ENCODE results near the gene KLF7.

GRCh38 chr2:207150284-207150683 lies 15.5 kb downstream of the KLF7 start:
- TF ChIP-seq, protein P1, sequence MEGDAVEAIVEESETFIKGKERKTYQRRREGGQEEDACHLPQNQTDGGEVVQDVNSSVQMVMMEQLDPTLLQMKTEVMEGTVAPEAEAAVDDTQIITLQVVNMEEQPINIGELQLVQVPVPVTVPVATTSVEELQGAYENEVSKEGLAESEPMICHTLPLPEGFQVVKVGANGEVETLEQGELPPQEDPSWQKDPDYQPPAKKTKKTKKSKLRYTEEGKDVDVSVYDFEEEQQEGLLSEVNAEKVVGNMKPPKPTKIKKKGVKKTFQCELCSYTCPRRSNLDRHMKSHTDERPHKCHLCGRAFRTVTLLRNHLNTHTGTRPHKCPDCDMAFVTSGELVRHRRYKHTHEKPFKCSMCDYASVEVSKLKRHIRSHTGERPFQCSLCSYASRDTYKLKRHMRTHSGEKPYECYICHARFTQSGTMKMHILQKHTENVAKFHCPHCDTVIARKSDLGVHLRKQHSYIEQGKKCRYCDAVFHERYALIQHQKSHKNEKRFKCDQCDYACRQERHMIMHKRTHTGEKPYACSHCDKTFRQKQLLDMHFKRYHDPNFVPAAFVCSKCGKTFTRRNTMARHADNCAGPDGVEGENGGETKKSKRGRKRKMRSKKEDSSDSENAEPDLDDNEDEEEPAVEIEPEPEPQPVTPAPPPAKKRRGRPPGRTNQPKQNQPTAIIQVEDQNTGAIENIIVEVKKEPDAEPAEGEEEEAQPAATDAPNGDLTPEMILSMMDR (IDR thresholded peaks at IDR 0.05; ENCODE audit: low read length): no peak
- TF ChIP-seq EZH2 (optimal IDR thresholded peaks at IDR 0.05; ENCODE audit: low read depth, low read length): no peak
- no peak for TF ChIP-seq EZH2phosphoT487 (IDR thresholded peaks at IDR 0.05; ENCODE audit: low read length)

Data from MM.1S (cell line).